PFSK-1 (cell line): ENCODE results near the gene TRPV4.

Source experiments
- FOXP2 ChIP-seq: optimal IDR thresholded peaks from 2 replicates; pipeline ENCODE3; 2011; ENCODE audit warnings: borderline replicate concordance, control low read depth, inconsistent platforms; ENCODE audit not compliant: insufficient read depth; ENCODE audit errors: extremely low read length, extremely low read depth
- POLR2AphosphoS5 ChIP-seq: IDR thresholded peaks from 2 replicates; pipeline ENCODE4 v1.6.1; 2012; ENCODE audit warnings: low read depth, mild to moderate bottlenecking, control low read depth, low read length, moderate library complexity
- SIN3A ChIP-seq: IDR thresholded peaks from 2 replicates; pipeline ENCODE4 v1.6.1; 2012; ENCODE audit warnings: mild to moderate bottlenecking, low read length, moderate library complexity, borderline replicate concordance; ENCODE audit not compliant: insufficient read depth
- TAF1 ChIP-seq: IDR thresholded peaks from 2 replicates; pipeline ENCODE4 v1.6.1; 2012; ENCODE audit warnings: low read length, control low read depth, borderline replicate concordance; ENCODE audit not compliant: insufficient read depth
- TF ChIP-seq, protein P1 (sequence below), 2 experiments: IDR thresholded peaks; 2 replicates each; pipeline versions ENCODE4 v1.6.1 to v1.8.0; 2011 to 2012; ENCODE audit warnings: low read depth in 2 of 2, low read length in 2 of 2, control low read depth in 1 of 2, inconsistent platforms in 1 of 2, mild to moderate bottlenecking in 1 of 2, moderate library complexity in 1 of 2; ENCODE audit not compliant: insufficient read depth in 1 of 2

Gene TRPV4

DNA sequence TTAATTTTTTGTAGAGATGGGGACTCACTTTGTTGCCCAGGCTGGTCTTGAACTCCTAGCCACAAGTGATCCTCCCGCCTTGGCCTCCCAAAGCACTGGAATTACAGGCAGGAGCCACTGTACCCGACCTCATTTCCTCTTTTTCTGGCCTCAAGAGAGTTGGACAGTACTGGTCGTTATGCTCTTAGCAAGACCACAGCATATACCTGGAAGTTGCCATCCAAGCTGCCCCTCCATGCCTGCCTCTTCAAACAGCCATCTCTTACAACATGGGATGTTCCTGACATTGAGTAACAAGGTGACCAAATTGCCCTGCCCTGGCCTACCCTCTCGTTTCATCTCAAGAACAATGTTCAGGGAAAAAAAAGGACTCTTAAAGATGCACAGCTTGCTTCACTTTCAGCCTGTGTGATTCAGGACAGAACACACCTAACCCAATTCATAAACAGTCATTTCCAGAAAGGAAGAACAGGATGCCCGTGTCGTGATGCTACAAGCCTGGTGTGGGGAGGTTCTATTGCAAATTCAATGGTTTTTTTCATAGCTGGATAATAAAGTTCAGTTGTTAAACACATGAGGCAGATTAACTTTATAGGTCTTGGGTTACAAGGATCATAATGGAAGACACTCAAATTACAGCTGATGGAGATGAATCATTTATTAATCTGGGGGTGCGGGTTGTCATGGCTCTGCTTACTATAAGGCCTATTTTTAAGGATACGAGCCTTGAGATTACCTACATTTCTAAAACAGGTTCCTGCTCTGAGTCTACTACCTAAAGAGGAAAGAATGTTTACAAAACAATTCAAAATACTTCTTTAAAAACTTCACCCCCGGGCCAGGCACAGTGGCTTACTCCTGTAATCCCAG, 35.2 kb upstream of the TRPV4 start:
- TF ChIP-seq SIN3A (no peak), FOXP2 (no peak), TAF1 (no peak), POLR2AphosphoS5 (no peak)

DNA sequence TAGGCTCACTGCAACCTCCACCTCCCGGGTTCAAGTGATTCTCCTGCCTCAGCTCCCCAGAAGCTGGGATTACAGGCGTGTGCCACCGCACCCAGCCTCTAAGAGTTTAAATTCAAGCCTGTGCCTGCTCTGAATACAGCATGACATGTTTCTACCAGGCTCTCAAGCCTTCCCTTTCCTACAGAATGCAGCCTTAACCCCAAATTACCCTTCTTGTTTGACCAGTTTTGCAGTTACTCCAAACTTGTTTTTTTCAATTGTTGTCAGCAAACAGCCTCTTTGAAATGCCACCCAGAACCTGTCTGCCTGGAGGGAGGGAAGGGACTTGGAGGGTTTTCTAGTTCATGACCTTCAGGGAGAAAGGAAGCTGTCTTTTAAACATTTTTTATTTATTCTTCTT, 31.7 kb upstream of the TRPV4 start:
- TF ChIP-seq SIN3A (no peak), POLR2AphosphoS5 (no peak), FOXP2 (no peak), TAF1 (no peak)
- TF ChIP-seq, protein P1, sequence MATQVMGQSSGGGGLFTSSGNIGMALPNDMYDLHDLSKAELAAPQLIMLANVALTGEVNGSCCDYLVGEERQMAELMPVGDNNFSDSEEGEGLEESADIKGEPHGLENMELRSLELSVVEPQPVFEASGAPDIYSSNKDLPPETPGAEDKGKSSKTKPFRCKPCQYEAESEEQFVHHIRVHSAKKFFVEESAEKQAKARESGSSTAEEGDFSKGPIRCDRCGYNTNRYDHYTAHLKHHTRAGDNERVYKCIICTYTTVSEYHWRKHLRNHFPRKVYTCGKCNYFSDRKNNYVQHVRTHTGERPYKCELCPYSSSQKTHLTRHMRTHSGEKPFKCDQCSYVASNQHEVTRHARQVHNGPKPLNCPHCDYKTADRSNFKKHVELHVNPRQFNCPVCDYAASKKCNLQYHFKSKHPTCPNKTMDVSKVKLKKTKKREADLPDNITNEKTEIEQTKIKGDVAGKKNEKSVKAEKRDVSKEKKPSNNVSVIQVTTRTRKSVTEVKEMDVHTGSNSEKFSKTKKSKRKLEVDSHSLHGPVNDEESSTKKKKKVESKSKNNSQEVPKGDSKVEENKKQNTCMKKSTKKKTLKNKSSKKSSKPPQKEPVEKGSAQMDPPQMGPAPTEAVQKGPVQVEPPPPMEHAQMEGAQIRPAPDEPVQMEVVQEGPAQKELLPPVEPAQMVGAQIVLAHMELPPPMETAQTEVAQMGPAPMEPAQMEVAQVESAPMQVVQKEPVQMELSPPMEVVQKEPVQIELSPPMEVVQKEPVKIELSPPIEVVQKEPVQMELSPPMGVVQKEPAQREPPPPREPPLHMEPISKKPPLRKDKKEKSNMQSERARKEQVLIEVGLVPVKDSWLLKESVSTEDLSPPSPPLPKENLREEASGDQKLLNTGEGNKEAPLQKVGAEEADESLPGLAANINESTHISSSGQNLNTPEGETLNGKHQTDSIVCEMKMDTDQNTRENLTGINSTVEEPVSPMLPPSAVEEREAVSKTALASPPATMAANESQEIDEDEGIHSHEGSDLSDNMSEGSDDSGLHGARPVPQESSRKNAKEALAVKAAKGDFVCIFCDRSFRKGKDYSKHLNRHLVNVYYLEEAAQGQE (IDR thresholded peaks at IDR 0.05; ENCODE audit: insufficient read depth in 1 of 2, low read depth in 2 of 2, low read length in 2 of 2), result no peak

DNA sequence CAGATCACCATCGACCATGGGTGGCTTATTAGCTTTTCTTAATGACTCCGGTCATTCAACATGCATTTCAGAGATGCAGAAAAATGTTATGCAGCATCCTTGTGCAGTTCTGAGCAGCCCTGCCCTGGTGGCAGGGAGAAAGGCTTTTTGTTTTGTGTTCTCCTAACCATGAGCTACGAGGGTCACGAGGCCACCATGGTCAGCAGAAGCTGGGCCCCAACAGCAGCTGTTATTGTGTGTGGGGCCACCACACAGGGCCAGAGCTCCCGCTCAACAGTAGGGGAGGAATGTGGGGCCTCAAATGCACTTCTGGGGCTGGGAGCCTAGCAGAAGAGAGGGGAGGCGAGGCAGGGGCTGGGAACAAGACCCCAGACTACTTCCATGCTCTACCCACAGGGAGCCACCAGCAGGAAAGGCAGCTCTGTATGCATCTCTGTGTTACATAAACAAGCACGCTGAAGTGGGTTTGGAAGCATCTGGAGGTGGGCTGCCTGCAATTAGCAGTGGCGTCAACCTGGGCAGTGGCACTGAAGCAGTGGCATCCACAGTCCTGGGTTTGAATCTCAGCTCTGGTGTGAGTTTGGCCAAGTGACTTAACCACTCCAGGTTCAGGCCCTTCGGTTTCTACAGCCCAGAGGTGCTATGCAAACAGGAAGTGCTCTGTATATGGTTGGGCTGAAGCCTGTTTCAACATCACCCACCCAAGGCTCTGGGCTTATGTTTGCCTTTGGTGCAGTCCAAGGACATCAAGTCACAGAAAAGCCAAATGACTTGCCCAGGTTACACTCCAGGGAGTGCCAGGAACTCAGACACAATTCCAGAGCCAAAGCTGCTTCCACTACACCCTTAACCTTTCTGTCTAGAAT, 30.9 kb upstream of the TRPV4 start:
- TF ChIP-seq POLR2AphosphoS5, result no peak
- no peak for TF ChIP-seq TAF1
- no peak for TF ChIP-seq SIN3A
- TF ChIP-seq, protein P1 (IDR thresholded peaks at IDR 0.05; ENCODE audit: insufficient read depth in 1 of 2, low read depth in 2 of 2, low read length in 2 of 2), result no peak
- TF ChIP-seq FOXP2, result no peak

DNA sequence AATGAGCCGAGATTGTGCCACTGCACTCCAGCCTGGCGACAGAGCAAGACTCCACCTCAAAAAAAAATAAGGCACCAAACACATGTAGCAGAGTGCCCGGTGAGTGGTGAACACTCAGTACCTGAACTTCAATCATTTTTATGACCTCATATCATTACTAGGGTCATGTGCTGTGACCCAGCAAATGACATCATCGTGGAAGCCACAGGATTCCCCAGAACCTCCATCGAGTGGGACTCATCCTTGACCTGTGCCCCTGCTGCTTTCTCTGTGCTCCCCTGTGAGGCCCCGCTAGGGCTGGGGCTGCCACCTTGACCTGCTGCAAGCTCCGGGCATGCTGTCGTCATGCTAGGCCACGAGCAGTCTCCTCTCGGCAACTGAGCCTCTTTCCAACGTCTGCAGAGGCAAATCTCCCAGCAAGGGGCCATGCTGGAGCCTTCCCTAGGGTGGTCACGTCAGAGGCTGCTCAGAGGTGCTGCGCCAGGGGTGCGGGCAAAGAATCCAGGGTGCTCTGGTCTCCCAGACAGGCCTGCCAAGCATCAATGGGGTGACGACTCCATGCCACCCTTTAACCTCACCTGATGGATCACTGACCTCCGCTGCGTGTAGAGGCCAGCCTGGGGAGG, 28.6 kb upstream of the TRPV4 start:
- TF ChIP-seq POLR2AphosphoS5, result no peak
- TF ChIP-seq SIN3A, result no peak
- TF ChIP-seq FOXP2, result no peak
- TF ChIP-seq TAF1, result no peak
- TF ChIP-seq, protein P1 (IDR thresholded peaks at IDR 0.05; ENCODE audit: insufficient read depth in 1 of 2, low read depth in 2 of 2, low read length in 2 of 2), result no peak

DNA sequence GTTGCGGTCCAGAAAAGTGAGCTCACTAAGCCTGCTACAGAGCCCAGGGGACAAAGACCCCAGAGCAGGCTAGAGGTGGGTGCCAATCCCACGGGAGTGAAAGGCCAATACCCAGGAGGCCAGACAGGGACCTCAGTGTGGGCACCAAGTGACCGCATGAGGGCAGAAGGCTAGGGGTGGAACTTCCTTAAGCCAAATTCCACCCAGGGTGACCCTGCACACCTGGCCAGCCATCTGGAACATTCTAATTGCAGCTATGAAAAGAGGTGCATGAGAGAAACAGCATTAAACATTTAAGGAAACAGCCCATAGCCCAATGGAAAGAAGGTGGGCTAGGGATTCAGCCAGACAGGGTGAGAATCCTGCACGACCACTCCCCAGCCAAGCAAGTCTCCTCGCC, 27.8 kb upstream of the TRPV4 start:
- no peak for TF ChIP-seq SIN3A
- TF ChIP-seq, protein P1 (IDR thresholded peaks at IDR 0.05; ENCODE audit: insufficient read depth in 1 of 2, low read depth in 2 of 2, low read length in 2 of 2), result no peak
- TF ChIP-seq FOXP2, result no peak
- no peak for TF ChIP-seq TAF1
- TF ChIP-seq POLR2AphosphoS5, result no peak
